Coronary artery (tissue), 2 donors: ENCODE results near the gene TESK2.
A peak's percentile ranks its signal among the peaks of the same experiment; 100 is the strongest.

Experiments
- DNase-seq: peaks from one replicate; pipeline ENCODE4 v3.0.0-alpha.2; 2017; ENCODE audit warnings: low spot score
- H3K27ac ChIP-seq, 2 donors: fragments of 200-600 bp; sonication (generic); one replicate each; pipeline ENCODE4 v1.5.1; 2016 to 2019
- H3K4me3 ChIP-seq: fragments of 200-600 bp; sonication (generic); 2 replicates; pipeline ENCODE4 v1.5.1; 2016; ENCODE audit warnings: mild to moderate bottlenecking, moderate library complexity
- TF ChIP-seq, protein P1 (sequence below): fragments of 200-600 bp; sonication (generic); IDR thresholded peaks from one replicate; pipeline ENCODE4 v1.5.1; 2019; ENCODE audit warnings: antibody characterized with exemption

Gene TESK2

GRCh38 chr1:45512641-45513054 is 21.7 kb upstream of the TESK2 start:
- H3K27ac ChIP-seq = no peak overlapping the region
- DNase-seq = no peak

DNA sequence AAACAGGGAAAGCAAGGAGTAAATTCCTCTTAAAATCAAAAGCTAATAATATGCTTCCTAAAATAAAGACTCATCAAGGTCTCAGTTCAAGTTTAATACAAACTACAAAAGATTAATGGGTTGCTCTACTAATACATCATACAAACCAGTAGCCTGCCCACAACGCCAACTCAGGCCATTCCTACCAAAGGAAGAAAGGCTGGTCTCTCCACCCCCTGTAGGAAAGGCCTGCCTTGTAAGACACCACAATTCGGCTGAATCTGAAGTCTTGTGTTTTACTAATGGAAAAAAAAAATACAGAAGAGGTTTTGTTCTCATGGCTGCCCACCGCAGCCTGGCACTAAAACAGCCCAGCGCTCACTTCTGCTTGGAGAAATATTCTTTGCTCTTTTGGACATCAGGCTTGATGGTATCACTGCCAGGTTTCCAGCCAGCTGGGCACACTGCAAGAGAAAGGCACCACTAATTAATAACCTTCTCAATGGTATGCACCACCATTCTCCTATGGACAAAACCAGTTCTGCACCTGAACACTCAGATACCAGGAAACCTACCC is 20.1 kb upstream of the TESK2 start:
- no peak for DNase-seq
- TF ChIP-seq, protein P1, sequence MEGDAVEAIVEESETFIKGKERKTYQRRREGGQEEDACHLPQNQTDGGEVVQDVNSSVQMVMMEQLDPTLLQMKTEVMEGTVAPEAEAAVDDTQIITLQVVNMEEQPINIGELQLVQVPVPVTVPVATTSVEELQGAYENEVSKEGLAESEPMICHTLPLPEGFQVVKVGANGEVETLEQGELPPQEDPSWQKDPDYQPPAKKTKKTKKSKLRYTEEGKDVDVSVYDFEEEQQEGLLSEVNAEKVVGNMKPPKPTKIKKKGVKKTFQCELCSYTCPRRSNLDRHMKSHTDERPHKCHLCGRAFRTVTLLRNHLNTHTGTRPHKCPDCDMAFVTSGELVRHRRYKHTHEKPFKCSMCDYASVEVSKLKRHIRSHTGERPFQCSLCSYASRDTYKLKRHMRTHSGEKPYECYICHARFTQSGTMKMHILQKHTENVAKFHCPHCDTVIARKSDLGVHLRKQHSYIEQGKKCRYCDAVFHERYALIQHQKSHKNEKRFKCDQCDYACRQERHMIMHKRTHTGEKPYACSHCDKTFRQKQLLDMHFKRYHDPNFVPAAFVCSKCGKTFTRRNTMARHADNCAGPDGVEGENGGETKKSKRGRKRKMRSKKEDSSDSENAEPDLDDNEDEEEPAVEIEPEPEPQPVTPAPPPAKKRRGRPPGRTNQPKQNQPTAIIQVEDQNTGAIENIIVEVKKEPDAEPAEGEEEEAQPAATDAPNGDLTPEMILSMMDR = no peak

More at GRCh38 chr1:45512641-45513054, 21.7 kb upstream of the TESK2 start:
- H3K4me3 ChIP-seq = no peak overlapping the region
- TF ChIP-seq, protein P1 = peak; percentile 31

GRCh38 chr1:45510036-45510971 is 19.3 kb upstream of the TESK2 start:
- DNase-seq = no peak
- Histone ChIP-seq H3K4me3 (no peak overlapping the region), H3K27ac (no peak overlapping the region)
- TF ChIP-seq, protein P1 = no peak

More for the DNA sequence above, 20.1 kb upstream of the TESK2 start:
- Histone ChIP-seq H3K4me3 (no peak overlapping the region), H3K27ac (no peak overlapping the region)

- DNase-seq = no peak
- Histone ChIP-seq H3K4me3 (no peak overlapping the region), H3K27ac (peak overlapping the region in 1 of 2 donors; percentile 3)
- TF ChIP-seq, protein P1 = no peak
Observed at GRCh38 chr1:45508295-45509151, 17.6 kb upstream of the TESK2 start.

DNA sequence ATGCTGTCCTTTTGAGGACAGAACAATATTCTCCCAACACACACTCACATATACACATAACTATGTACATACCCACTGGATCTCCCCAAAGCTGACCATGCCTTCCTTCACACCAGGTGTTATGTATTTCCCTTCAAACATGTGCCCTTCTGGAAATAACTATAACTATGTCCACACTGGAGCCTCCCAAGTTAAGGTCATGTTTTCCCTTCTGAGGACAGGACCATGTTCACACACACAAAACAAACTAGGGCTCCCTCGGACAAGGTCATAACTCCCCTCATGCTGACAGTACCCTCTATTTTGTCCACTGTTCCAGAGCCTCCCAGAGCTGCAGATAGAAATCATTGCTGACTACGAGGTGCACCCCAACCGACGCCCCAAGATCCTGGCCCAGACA is 16.9 kb upstream of the TESK2 start:
- TF ChIP-seq, protein P1 = no peak
- H3K27ac ChIP-seq = peak overlapping the region in 1 of 2 donors; percentile 3
- H3K4me3 ChIP-seq = no peak overlapping the region
- no peak for DNase-seq

GRCh38 chr1:45507195-45507594 is 16.2 kb upstream of the TESK2 start:
- Histone ChIP-seq H3K27ac (peak overlapping the region in 1 of 2 donors; percentile 3), H3K4me3 (no peak overlapping the region)
- no peak for DNase-seq
- TF ChIP-seq, protein P1 = no peak
